GM12878 (cell line): ENCODE data around the gene GPR152. TPM values are rescaled to one million over a fixed set of nuclear protein-coding genes. Genes with fewer than 3 reads are reported as not detected.
A peak's percentile ranks its signal among the peaks of the same experiment; 100 is the strongest.

Experiments used
- E2F8 ChIP-seq: fragments of 450-650 bp; IDR thresholded peaks from 2 replicates; pipeline ENCODE4 v1.6.1; 2018; ENCODE audit warnings: mild to moderate bottlenecking, low read depth, moderate library complexity; ENCODE audit not compliant: partially characterized antibody
- JUNB ChIP-seq: IDR thresholded peaks from 2 replicates; pipeline ENCODE4 v1.6.1; 2016; ENCODE audit warnings: antibody characterized with exemption, mild to moderate bottlenecking
- KAT2A ChIP-seq: conservative IDR thresholded peaks from 2 replicates; pipeline ENCODE4 v1.6.1; 2011; ENCODE audit warnings: low read depth, low read length; ENCODE audit not compliant: control insufficient read depth
- NFXL1 ChIP-seq: fragments of 450-650 bp; IDR thresholded peaks from 2 replicates; pipeline ENCODE4 v1.6.1; 2017; ENCODE audit warnings: antibody characterized with exemption, mild to moderate bottlenecking, borderline replicate concordance
- NKRF ChIP-seq: fragments of 450-650 bp; conservative IDR thresholded peaks from 2 replicates; pipeline ENCODE4 v1.6.1; 2017; ENCODE audit warnings: mild to moderate bottlenecking, moderate library complexity
- PBX3 ChIP-seq: IDR thresholded peaks from 2 replicates; pipeline ENCODE4 v1.6.1; 2011; ENCODE audit warnings: mild to moderate bottlenecking, low read depth, low read length, moderate library complexity; ENCODE audit not compliant: insufficient replicate concordance
- POLR2A ChIP-seq: IDR thresholded peaks from 2 replicates; pipeline ENCODE4 v1.6.1; 2011; ENCODE audit warnings: low read depth, mild to moderate bottlenecking, low read length
- POLR2AphosphoS5 ChIP-seq: IDR thresholded peaks from 2 replicates; pipeline ENCODE4 v1.6.1; 2011; ENCODE audit warnings: mild to moderate bottlenecking, low read length, inconsistent platforms
- RUNX3 ChIP-seq: IDR thresholded peaks from 2 replicates; pipeline ENCODE4 v1.6.1; 2012; ENCODE audit warnings: low read length, inconsistent platforms
- WRNIP1 ChIP-seq: IDR thresholded peaks from 2 replicates; pipeline ENCODE4 v1.6.1; 2011; ENCODE audit warnings: low read depth, low read length, improper control_type of control experiment, borderline replicate concordance
- polyA plus RNA-seq, 11 experiments: library from polyadenylated mRNA; depleted of rRNA in 4 of 11; unstranded in 6 of 11; stranded (reverse) in 5 of 11; fragments of >200 nt; fragmentation: Nextera tagmentation in 4 of 11; fragmentation: Illumina TruSeq in 1 of 11; extraction: Ambion mirVana in 4 of 11; extraction: Trizol in 1 of 11; gene quantifications; 1 replicate in 1 of 11; 2 replicates in 10 of 11; pipeline versions ENCODE4 v1.2.1 to v1.2.3, GENCODE V29; 2011 to 2016; ENCODE audit warnings: inconsistent platforms in 2 of 11, missing spikeins in 2 of 11, low read depth in 1 of 11
- total RNA-seq, 4 experiments: library from RNA; depleted of rRNA in 3 of 4; stranded (reverse); fragments of >200 nt in 3 of 4; fragmentation: Illumina TruSeq in 1 of 4; extraction: Trizol in 1 of 4; gene quantifications; 2 replicates each; pipeline versions ENCODE4 v1.2.1 to v1.2.3, GENCODE V29; 2013 to 2021

Gene GPR152
- total and polyA plus RNA-seq, 10 of the 15 experiments (the other 5 are each of a cell fraction or from before 2014, with no cell fraction given): not detected

- TF ChIP-seq PBX3 (no peak), WRNIP1 (no peak), RUNX3 (no peak), KAT2A (no peak), NFXL1 (no peak), NKRF (no peak; the same call in 1 of the 2 replicates), POLR2A (peak; percentile 81), E2F8 (no peak), POLR2AphosphoS5 (peak; percentile 82), JUNB (no peak)
- TF ChIP-seq, all 136 proteins: peak for 5
These were observed 16.6 kb downstream of the GPR152 start (continued) for GRCh38 chr11:67435727-67436458.
